HG02973 (cell line): ENCODE data around the gene SYP.
"Not testable (repeated sequence)": the region's sequence is repeated elsewhere in the genome, so short reads cannot be mapped to it uniquely, and the experiment has no call there.

ENCODE experiments used
- ATAC-seq: cut with Tn5 transposase; IDR thresholded peaks from one replicate; pipeline ENCODE4 v1.9.1; 2021; ENCODE audit warnings: moderate library complexity; ENCODE audit not compliant: unreplicated experiment

The SYP gene

DNA sequence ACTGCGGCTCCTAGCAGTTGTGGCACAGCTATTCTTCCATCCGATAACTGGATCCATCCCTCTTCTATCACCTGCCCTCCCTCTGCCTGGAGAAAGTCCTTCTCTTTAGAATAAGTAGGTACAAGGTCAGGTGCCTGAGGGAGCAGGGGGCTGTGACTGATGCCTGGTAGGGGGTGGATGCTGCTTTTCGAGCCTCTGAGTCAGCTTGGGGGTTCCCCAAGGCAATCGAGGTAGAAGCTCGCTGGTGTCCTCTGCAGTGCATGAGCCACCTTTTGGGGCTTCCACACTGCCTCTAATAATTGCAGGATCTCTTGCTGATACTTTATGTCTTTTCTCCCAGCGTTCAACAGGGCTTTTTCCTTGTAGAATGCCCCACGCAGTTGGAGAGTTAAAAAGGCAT is 56.8 kb downstream of the SYP start:
- not testable (repeated sequence) for ATAC-seq

DNA sequence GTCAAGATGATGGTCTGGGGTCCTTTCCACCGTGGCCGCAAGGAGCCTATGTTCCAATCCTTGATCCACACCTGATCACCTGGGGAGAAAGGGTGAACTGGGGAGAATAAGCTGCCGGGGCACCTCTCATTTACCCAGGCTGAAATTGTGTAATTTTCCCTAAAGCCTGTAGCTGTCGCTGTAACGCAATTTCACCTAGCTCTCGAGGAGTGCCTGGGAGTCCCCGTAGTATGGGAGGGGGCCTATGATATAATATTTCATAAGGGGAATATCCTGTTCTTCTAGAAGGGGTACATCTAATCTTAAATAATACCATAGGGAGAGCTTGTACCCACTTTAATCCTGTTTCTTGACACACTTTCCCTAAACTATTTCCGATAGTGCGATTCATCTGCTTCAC is 57.7 kb downstream of the SYP start:
- not testable (repeated sequence) for ATAC-seq

DNA sequence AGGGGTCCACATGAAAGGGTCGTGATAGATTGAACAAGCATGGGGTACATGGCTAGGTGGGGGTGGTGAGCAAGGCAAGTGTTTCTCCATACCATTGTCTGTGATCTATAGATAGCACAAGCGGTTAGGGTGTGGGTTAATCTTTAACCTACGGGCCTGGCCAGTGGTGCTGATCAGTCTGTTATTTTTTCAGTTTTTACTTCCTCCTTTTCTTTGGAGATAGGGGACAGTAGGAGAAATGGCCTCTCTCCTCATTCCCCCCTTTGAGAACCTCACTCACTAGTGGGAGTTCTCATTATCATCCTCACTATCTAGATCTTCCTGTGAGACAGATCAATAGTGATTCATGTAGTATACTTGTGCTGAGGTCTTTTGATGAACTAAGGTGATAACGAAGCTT is 60.3 kb downstream of the SYP start:
- ATAC-seq, result no peak
